HFF-Myc (cell line): ENCODE results near the gene DCDC2C.

ENCODE experiments used
- DNase-seq: peaks from one replicate; pipeline ENCODE4 v3.0.0-alpha.2; 2011; ENCODE audit warnings: low read depth; ENCODE audit errors: extremely low read depth
- H3K4me3 ChIP-seq: replicated peaks from 2 replicates; pipeline ENCODE4 v1.5.1; 2011; ENCODE audit warnings: low read depth, mild to moderate bottlenecking, control low read depth, low read length
- TF ChIP-seq, protein P1 (sequence below): IDR thresholded peaks from 2 replicates; pipeline ENCODE4 v1.5.1; 2012; ENCODE audit warnings: mild to moderate bottlenecking, low read depth, low read length, control low read depth; ENCODE audit errors: missing control alignments

The DCDC2C gene

DNA sequence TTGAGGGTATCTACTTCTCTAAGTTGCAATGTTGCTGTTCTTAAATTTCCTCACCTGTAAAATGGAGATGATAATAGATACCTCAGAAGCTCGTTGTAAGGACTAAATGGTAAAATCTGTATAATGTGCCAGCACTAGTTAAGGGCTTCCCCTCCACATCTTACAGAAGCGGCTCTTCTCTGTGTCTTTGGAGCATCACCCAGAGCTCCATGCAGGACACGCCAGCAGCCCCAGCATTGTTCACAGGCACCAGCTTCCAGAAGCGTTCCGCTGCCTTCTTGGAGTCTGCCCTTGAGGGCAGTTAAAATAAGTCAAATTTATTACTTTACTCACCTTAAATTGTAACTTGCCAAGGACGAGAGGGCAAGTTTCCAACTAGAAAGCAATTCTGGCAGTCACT lies 5.8 kb downstream of the DCDC2C start:
- DNase-seq: no peak
- H3K4me3 ChIP-seq: no peak overlapping the region
- TF ChIP-seq, protein P1, sequence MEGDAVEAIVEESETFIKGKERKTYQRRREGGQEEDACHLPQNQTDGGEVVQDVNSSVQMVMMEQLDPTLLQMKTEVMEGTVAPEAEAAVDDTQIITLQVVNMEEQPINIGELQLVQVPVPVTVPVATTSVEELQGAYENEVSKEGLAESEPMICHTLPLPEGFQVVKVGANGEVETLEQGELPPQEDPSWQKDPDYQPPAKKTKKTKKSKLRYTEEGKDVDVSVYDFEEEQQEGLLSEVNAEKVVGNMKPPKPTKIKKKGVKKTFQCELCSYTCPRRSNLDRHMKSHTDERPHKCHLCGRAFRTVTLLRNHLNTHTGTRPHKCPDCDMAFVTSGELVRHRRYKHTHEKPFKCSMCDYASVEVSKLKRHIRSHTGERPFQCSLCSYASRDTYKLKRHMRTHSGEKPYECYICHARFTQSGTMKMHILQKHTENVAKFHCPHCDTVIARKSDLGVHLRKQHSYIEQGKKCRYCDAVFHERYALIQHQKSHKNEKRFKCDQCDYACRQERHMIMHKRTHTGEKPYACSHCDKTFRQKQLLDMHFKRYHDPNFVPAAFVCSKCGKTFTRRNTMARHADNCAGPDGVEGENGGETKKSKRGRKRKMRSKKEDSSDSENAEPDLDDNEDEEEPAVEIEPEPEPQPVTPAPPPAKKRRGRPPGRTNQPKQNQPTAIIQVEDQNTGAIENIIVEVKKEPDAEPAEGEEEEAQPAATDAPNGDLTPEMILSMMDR: no peak

DNA sequence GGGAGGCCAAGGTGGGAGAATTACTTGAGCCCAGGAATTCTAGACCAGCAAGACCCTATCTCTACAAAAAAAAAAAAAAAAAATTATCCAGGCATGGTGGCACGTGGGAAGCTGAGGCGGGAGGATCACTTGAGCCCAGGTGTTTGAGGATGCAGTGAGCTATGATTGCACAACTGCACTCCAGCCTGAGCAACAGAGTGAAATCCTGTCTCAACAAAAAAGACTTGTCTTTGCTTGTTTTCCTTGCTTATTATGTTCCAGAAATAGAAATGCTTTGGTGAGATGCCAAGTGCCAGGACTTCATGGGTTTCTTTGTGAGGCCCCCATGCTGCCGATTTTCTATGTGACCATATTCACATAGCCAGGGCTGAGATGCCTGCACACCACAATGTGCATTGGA lies 9.0 kb downstream of the DCDC2C start:
- DNase-seq: no peak
- TF ChIP-seq, protein P1: no peak
- H3K4me3 ChIP-seq: no peak overlapping the region

DNA sequence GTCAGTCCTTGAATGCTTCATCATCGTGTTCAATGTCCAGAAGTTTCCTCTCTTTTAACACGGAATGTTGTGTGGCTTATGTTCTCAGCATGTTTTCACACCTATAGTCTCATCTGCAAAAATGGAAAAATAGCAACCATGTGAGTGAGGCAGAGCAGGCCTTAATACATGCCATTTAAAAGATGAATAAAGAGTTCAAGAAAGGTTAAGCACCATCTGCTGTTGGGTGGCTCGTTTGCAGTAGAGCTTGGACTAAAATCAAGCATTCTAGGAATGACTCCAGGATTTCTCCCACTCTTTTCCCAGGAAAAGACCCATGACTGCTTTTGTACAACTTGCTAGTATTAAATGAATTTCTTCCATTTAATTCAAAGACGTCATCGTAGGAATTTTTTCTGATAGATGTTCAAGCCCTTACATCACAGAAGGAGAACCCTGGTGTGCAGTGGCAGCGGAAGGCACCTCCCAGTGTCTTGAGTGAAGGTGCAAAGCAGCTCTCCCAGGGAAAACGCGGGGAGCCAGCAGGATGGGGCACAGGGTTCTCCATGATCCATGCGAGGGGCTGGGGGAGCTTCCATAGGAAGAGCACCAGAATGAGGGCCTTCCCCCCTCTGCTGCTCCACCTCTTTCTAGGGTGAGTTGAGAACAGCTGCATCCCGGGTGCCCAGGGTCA lies 9.6 kb downstream of the DCDC2C start:
- DNase-seq: peak; percentile 39
- TF ChIP-seq, protein P1: no peak
- H3K4me3 ChIP-seq: no peak overlapping the region

DNA sequence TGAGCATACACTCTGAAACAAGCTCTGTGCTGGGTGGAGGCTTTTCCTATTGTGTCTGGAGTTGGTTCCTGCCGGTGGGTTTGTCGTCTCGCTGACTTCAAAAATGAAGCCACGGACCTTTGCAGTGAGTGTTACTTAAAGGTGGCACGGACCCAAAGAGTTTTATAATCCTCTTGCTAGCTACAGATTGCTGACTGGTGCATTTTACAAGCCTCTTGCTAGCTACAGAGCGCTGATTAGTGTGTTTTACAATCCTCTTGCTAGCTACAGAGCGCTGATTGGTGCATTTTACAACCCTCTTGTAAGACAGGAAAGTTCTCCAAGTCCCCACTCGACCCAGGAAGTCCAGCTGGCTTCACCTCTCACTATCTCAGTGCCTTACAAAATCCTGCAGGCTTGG lies 15.3 kb downstream of the DCDC2C start:
- no peak for DNase-seq
- TF ChIP-seq, protein P1: no peak
- H3K4me3 ChIP-seq: no peak overlapping the region

DNA sequence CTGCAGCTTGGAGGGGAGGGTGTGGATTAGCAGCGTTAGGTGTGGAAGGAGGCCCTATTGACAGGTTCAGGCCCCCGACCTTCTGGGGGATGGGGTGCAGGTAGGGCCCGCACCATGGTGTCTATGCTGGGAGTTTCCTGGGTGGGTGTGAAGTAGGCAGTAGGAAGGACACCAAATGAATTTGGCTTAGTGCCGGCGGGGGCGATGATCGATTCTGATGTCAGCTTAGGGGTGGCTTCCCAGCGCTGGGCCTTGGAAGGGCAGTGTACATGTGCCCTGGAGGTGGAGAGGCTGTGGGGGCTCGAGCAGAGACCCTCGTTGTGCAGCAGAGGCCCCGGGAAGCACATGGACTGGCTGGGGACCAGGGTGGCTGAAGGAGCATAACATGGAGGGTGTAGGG lies 21.6 kb downstream of the DCDC2C start:
- DNase-seq: no peak
- TF ChIP-seq, protein P1: no peak
- no peak overlapping the region for H3K4me3 ChIP-seq

DNA sequence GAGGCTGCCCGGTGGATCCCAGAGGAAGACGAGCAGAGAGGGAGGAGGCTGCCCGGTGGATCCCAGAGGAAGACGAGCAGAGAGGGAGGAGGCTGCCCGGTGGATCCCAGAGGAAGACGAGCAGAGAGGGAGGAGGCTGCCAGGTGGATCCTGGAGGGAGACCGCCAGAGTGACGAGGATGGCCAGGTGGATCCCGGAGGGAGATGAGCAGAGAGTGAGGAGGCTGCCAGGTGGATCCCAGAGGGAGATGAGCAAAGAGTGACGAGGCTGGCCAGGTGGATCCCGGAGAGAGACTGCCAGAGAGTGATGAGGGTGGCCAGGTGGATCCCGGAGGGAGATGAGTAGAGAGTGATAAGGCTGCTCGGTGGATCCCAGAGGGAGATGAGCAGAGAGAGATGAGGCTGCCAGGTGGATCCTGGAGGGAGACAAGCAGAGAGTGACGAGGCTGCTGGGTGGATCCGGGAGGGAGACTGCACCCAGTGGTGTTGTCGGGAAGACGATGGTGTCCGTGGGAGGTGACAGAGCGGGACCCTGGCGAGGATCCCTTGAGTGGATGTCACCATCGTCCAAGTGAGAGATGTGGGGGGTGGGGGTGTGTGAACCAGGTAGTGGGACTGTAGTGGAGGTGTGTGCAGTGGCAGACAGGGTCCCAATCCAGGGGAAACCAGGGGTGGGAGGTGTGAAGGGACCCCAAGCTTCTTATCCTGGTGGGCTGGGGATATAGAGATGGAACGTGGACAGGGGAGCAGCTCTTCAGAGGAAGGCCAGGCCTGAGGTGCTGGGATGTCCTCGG lies 22.3 kb downstream of the DCDC2C start:
- no peak overlapping the region for H3K4me3 ChIP-seq
- no peak for DNase-seq
- TF ChIP-seq, protein P1: no peak
